Mucosa of stomach (tissue), 1 donor: ENCODE results near the gene CCDC152.
"Not testable (repeated sequence)": the region's sequence is repeated elsewhere in the genome, so short reads cannot be mapped to it uniquely, and the experiment has no call there.

Source experiments
- H3K27me3 ChIP-seq: one replicate; pipeline ENCODE4 v1.7.0; 2013; ENCODE audit warnings: mild to moderate bottlenecking, low read length; ENCODE audit not compliant: control insufficient read depth, insufficient read depth
- H3K36me3 ChIP-seq: one replicate; pipeline ENCODE4 v1.7.0; 2013; ENCODE audit warnings: low read length; ENCODE audit not compliant: control insufficient read depth, insufficient read depth
- H3K4me1 ChIP-seq: one replicate; pipeline ENCODE4 v1.7.0; 2013; ENCODE audit warnings: mild to moderate bottlenecking, low read length; ENCODE audit not compliant: control insufficient read depth, insufficient read depth
- H3K4me3 ChIP-seq: one replicate; pipeline ENCODE4 v1.7.0; 2013; ENCODE audit warnings: low read length
- H3K9ac ChIP-seq: one replicate; pipeline ENCODE4 v1.7.0; 2013; ENCODE audit warnings: mild to moderate bottlenecking, low read length, moderate library complexity
- H3K9me3 ChIP-seq: one replicate; pipeline ENCODE4 v1.7.0; 2013; ENCODE audit warnings: mild to moderate bottlenecking, low read length, moderate library complexity; ENCODE audit not compliant: control insufficient read depth
- donor health status: Pancreatic carcinoma.

The CCDC152 gene

GRCh38 chr5:42843675-42844292 is 87.2 kb downstream of the CCDC152 start:
- no peak overlapping the region for H3K9ac ChIP-seq
- no peaks in the 10 kb centered on the region for H3K36me3 ChIP-seq
- no peaks in the 10 kb centered on the region for H3K4me1 ChIP-seq
- H3K27me3 ChIP-seq, result no peaks in the 10 kb centered on the region
- H3K9me3 ChIP-seq, result no peaks in the 10 kb centered on the region
- no peak overlapping the region for H3K4me3 ChIP-seq

GRCh38 chr5:42844408-42844807 is 87.8 kb downstream of the CCDC152 start:
- not testable (repeated sequence) for H3K4me3 ChIP-seq, H3K36me3 ChIP-seq, H3K4me1 ChIP-seq, H3K9me3 ChIP-seq, H3K9ac ChIP-seq, H3K27me3 ChIP-seq

DNA sequence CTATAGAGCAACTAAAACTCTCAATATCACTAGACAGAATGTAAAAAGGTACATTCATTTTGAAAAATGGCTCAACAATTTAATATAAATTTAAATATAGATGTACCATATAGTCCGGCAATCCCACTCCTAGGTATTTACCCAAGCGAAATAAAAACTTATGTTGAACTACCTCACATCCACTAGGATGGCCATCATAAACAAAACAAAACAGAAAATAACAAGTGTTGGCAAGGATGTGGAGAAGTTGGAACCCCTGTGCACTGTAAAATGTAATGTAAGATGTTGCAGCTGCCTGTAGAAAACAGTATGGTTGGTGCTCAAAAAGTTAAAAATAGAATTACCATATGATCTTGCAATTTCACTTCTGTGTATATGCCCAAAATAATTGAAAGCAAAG is 91.9 kb downstream of the CCDC152 start:
- Histone ChIP-seq H3K27me3 (no peaks in the 10 kb centered on the region), H3K9me3 (no peaks in the 10 kb centered on the region)

GRCh38 chr5:42851481-42851880 is 94.9 kb downstream of the CCDC152 start:
- no peak overlapping the region for H3K9ac ChIP-seq
- no peaks in the 10 kb centered on the region for H3K27me3 ChIP-seq
- H3K4me1 ChIP-seq, result no peaks in the 10 kb centered on the region
- H3K36me3 ChIP-seq, result no peaks in the 10 kb centered on the region
- no peak overlapping the region for H3K4me3 ChIP-seq
- H3K9me3 ChIP-seq, result no peaks in the 10 kb centered on the region

More for the DNA sequence above, 91.9 kb downstream of the CCDC152 start:
- Histone ChIP-seq H3K9ac (no peak overlapping the region), H3K4me1 (no peaks in the 10 kb centered on the region), H3K4me3 (no peak overlapping the region), H3K36me3 (no peaks in the 10 kb centered on the region)
